HG02943 (cell line): Measurements from ENCODE around the gene GASK1B.

ENCODE experiments used
- ATAC-seq: cut with Tn5 transposase; IDR thresholded peaks from one replicate; pipeline ENCODE4 v1.9.1; 2021; ENCODE audit warnings: mild to moderate bottlenecking, low read depth, moderate library complexity; ENCODE audit not compliant: unreplicated experiment

GASK1B gene

GRCh38 chr4:158189422-158189821 lies 16.6 kb upstream of the GASK1B start:
- ATAC-seq: no peak

- no peak for ATAC-seq
Measured at GRCh38 chr4:158186815-158187214, 14.0 kb upstream of the GASK1B start.

GRCh38 chr4:158182736-158183135 lies 9.9 kb upstream of the GASK1B start:
- no peak for ATAC-seq

- no peak for ATAC-seq
Measured at GRCh38 chr4:158181906-158182305, 9.1 kb upstream of the GASK1B start.

- ATAC-seq: no peak
Measured at GRCh38 chr4:158179465-158179864, 6.6 kb upstream of the GASK1B start.

- ATAC-seq: no peak
Measured at GRCh38 chr4:158176776-158177175, 4.0 kb upstream of the GASK1B start.

GRCh38 chr4:158176108-158176507 lies 3.3 kb upstream of the GASK1B start:
- ATAC-seq: no peak

- no peak for ATAC-seq
Measured at GRCh38 chr4:158170691-158171561, 1.9 kb downstream of the GASK1B start.

GRCh38 chr4:158169931-158170690 lies 2.7 kb downstream of the GASK1B start:
- no peak for ATAC-seq

- no peak for ATAC-seq
Measured at GRCh38 chr4:158169506-158169905, 3.3 kb downstream of the GASK1B start.

GRCh38 chr4:158168606-158169005 lies 4.2 kb downstream of the GASK1B start:
- no peak for ATAC-seq

GRCh38 chr4:158166701-158167100 lies 6.1 kb downstream of the GASK1B start:
- ATAC-seq: no peak

GRCh38 chr4:158164768-158165213 lies 8.0 kb downstream of the GASK1B start:
- no peak for ATAC-seq

- ATAC-seq: no peak
Measured at GRCh38 chr4:158163941-158164767, 8.7 kb downstream of the GASK1B start.

GRCh38 chr4:158162631-158163030 lies 10.2 kb downstream of the GASK1B start:
- no peak for ATAC-seq

- no peak for ATAC-seq
Measured at GRCh38 chr4:158161551-158162354, 11.1 kb downstream of the GASK1B start.

- no peak for ATAC-seq
Measured at GRCh38 chr4:158159718-158160094, 13.1 kb downstream of the GASK1B start.

- no peak for ATAC-seq
Measured at GRCh38 chr4:158159054-158159717, 13.6 kb downstream of the GASK1B start.

GRCh38 chr4:158157412-158157811 lies 15.4 kb downstream of the GASK1B start:
- ATAC-seq: no peak
